ENCODE measurements around the gene AGPS. TPM values are rescaled to one million over a fixed set of nuclear protein-coding genes. Genes with fewer than 3 reads are reported as not detected.

AGPS gene
- polyA plus RNA-seq, 2 of the 4 experiments (the other 2 are of a cell fraction): 49.8 to 62.1 TPM

DNA sequence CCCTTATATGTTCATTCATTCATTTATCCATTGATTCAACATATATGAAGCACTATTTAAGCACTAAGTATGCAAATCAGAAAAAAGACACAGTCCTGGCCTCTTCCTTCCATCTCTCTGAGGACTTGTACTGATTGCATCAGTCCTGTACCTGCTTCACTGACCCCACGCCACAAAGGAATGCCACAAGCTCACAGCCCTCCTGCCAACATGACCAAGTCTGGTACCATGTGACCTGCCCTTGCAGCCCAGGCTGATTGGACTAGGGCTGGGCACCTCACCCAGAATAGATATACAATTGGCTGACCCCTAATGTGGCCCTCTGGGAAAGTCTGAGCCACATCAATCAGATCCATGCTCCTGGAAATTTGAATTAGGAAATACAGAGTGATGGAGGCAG lies 196.6 kb downstream of the AGPS start:
- no peak overlapping the region for H3K4me2 ChIP-seq
- DNase-seq (ENCODE audit: low read depth in 1 of 2, low spot score in 1 of 2) (no peak), FAIRE-seq (no peak), ATAC-seq (no peak)
- H3K9me3 ChIP-seq: no peaks in the 10 kb centered on the region
- ChIA-PET CTCF (interaction anchor here (1.2 to 2.1 kb wide), 2 partner anchors 11 to 15 kb away, joined by 3 to 6 read pairs; no protein-coding TSS in a partner anchor), POLR2A (no interaction called here)
- 77% methylated on average over 1 of the region's 1 CpG for whole genome bisulfite sequencing (ENCODE audit: missing lambda C conversion rate)
- no peak overlapping the region for H3K4me3 ChIP-seq
- no peak overlapping the region for H3K27ac ChIP-seq
- TF ChIP-seq TP53 (CRISPR knock-in tag; IDR thresholded peaks at IDR 0.05) (no peak), EHF (CRISPR knock-in tag; IDR thresholded peaks at IDR 0.05) (no peak), POLR2AphosphoS2 (conservative IDR thresholded peaks at IDR 0.05; ENCODE audit: low read length) (no peak), MYC (IDR thresholded peaks at IDR 0.05; ENCODE audit: borderline replicate concordance, low read length) (no peak), NR3C1 (IDR thresholded peaks at IDR 0.05) (no peak), POLR2A (IDR thresholded peaks at IDR 0.05; ENCODE audit: low read length) (no peak), HEYL (CRISPR knock-in tag; IDR thresholded peaks at IDR 0.05) (no peak), NPAS2 (CRISPR knock-in tag; IDR thresholded peaks at IDR 0.05; ENCODE audit: borderline replicate concordance) (no peak), CHD2 (IDR thresholded peaks at IDR 0.05; ENCODE audit: low read length, partially characterized antibody) (no peak), KDM1A (IDR thresholded peaks at IDR 0.05; ENCODE audit: low read depth) (no peak), MAZ (IDR thresholded peaks at IDR 0.05; ENCODE audit: borderline replicate concordance, low read depth, low read length) (no peak), HDAC2 (IDR thresholded peaks at IDR 0.05) (no peak), EP300 (IDR thresholded peaks at IDR 0.05) (no peak), CBX2 (IDR thresholded peaks at IDR 0.05; ENCODE audit: borderline replicate concordance, low read depth) (no peak), KDM5A (IDR thresholded peaks at IDR 0.05) (no peak)
- TF ChIP-seq, protein P1, sequence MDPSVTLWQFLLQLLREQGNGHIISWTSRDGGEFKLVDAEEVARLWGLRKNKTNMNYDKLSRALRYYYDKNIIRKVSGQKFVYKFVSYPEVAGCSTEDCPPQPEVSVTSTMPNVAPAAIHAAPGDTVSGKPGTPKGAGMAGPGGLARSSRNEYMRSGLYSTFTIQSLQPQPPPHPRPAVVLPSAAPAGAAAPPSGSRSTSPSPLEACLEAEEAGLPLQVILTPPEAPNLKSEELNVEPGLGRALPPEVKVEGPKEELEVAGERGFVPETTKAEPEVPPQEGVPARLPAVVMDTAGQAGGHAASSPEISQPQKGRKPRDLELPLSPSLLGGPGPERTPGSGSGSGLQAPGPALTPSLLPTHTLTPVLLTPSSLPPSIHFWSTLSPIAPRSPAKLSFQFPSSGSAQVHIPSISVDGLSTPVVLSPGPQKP (IDR thresholded peaks at IDR 0.05; ENCODE audit: low read depth, low read length): no peak
- TF ChIP-seq, protein P2, sequence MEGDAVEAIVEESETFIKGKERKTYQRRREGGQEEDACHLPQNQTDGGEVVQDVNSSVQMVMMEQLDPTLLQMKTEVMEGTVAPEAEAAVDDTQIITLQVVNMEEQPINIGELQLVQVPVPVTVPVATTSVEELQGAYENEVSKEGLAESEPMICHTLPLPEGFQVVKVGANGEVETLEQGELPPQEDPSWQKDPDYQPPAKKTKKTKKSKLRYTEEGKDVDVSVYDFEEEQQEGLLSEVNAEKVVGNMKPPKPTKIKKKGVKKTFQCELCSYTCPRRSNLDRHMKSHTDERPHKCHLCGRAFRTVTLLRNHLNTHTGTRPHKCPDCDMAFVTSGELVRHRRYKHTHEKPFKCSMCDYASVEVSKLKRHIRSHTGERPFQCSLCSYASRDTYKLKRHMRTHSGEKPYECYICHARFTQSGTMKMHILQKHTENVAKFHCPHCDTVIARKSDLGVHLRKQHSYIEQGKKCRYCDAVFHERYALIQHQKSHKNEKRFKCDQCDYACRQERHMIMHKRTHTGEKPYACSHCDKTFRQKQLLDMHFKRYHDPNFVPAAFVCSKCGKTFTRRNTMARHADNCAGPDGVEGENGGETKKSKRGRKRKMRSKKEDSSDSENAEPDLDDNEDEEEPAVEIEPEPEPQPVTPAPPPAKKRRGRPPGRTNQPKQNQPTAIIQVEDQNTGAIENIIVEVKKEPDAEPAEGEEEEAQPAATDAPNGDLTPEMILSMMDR (IDR thresholded peaks at IDR 0.05): no peak
- TF ChIP-seq, protein P3, sequence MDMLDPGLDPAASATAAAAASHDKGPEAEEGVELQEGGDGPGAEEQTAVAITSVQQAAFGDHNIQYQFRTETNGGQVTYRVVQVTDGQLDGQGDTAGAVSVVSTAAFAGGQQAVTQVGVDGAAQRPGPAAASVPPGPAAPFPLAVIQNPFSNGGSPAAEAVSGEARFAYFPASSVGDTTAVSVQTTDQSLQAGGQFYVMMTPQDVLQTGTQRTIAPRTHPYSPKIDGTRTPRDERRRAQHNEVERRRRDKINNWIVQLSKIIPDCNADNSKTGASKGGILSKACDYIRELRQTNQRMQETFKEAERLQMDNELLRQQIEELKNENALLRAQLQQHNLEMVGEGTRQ (IDR thresholded peaks at IDR 0.05): no peak
- TF ChIP-seq, protein P4, sequence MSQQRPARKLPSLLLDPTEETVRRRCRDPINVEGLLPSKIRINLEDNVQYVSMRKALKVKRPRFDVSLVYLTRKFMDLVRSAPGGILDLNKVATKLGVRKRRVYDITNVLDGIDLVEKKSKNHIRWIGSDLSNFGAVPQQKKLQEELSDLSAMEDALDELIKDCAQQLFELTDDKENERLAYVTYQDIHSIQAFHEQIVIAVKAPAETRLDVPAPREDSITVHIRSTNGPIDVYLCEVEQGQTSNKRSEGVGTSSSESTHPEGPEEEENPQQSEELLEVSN (IDR thresholded peaks at IDR 0.05; ENCODE audit: borderline replicate concordance, low read depth): no peak
- no peaks in the 10 kb centered on the region for H3K4me1 ChIP-seq

DNA sequence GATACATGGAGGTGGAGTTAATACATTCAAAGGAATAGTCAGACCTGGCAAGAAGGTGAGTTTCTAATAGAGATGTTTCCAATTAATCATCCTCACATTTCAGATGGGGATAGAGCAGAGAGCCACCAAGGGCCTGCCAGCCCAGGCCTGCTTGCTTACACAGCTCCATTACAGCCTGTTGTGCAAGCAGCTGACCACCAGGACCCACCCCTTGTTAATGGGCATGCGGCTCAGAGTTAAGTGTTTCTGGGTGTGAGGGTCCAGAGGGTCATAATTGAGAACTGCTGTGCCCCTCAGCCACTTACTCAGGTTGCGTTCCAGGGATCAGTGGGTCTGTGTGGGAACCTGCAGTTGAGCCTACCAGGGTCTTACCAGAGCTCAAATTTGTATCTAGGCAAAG lies 199.8 kb downstream of the AGPS start:
- H3K4me3 ChIP-seq: no peak overlapping the region
- FAIRE-seq (no peak), DNase-seq (ENCODE audit: low read depth in 1 of 2, low spot score in 1 of 2) (no peak), ATAC-seq (no peak)
- ChIA-PET POLR2A (no interaction called here), CTCF (interaction anchor here (1.1 to 1.3 kb wide), 4 partner anchors 9 to 28 kb away, joined by 3 read pairs; no protein-coding TSS in a partner anchor)
- no peaks in the 10 kb centered on the region for H3K4me1 ChIP-seq
- no peak overlapping the region for H3K27ac ChIP-seq
- H3K4me2 ChIP-seq: no peak overlapping the region
- 45% methylated on average over 2 of the region's 2 CpGs for WGBS (ENCODE audit: missing lambda C conversion rate)
- TF ChIP-seq, protein P5, sequence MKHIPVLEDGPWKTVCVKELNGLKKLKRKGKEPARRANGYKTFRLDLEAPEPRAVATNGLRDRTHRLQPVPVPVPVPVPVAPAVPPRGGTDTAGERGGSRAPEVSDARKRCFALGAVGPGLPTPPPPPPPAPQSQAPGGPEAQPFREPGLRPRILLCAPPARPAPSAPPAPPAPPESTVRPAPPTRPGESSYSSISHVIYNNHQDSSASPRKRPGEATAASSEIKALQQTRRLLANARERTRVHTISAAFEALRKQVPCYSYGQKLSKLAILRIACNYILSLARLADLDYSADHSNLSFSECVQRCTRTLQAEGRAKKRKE (CRISPR knock-in tag; IDR thresholded peaks at IDR 0.05; ENCODE audit: low read depth): no peak
- TF ChIP-seq, protein P6, sequence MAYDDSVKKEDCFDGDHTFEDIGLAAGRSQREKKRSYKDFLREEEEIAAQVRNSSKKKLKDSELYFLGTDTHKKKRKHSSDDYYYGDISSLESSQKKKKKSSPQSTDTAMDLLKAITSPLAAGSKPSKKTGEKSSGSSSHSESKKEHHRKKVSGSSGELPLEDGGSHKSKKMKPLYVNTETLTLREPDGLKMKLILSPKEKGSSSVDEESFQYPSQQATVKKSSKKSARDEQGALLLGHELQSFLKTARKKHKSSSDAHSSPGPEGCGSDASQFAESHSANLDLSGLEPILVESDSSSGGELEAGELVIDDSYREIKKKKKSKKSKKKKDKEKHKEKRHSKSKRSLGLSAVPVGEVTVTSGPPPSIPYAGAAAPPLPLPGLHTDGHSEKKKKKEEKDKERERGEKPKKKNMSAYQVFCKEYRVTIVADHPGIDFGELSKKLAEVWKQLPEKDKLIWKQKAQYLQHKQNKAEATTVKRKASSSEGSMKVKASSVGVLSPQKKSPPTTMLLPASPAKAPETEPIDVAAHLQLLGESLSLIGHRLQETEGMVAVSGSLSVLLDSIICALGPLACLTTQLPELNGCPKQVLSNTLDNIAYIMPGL (CRISPR knock-in tag; IDR thresholded peaks at IDR 0.05; ENCODE audit: borderline replicate concordance): no peak
- TF ChIP-seq, protein P3 (IDR thresholded peaks at IDR 0.05): no peak
- no peak for TF ChIP-seq SREBF2 (IDR thresholded peaks at IDR 0.05)
- TF ChIP-seq EP300 (IDR thresholded peaks at IDR 0.05): no peak
- TF ChIP-seq EHF (CRISPR knock-in tag; IDR thresholded peaks at IDR 0.05): no peak
- TF ChIP-seq CBX2 (IDR thresholded peaks at IDR 0.05; ENCODE audit: borderline replicate concordance, low read depth): no peak
- TF ChIP-seq ZSCAN20 (CRISPR knock-in tag; IDR thresholded peaks at IDR 0.05): no peak
- no peak for TF ChIP-seq FOSL2 (IDR thresholded peaks at IDR 0.05)
- TF ChIP-seq FOSL2 (CRISPR knock-in tag; IDR thresholded peaks at IDR 0.05): no peak
- no peak for TF ChIP-seq NPAS2 (CRISPR knock-in tag; IDR thresholded peaks at IDR 0.05; ENCODE audit: borderline replicate concordance)
- no peak for TF ChIP-seq RAD21 (conservative IDR thresholded peaks at IDR 0.05 in 1 of 2, IDR thresholded peaks at IDR 0.05 in 1 of 2)
- H3K9me3 ChIP-seq: no peaks in the 10 kb centered on the region
